GM12864 (cell line): ENCODE data around the gene BPIFA1.

Source experiments
- DNase-seq: peaks from one replicate; pipeline ENCODE4 v3.0.0-alpha.2; 2011; ENCODE audit warnings: low read depth
- H3K4me3 ChIP-seq: 2 replicates; pipeline ENCODE4 v1.5.1; 2011; ENCODE audit warnings: mild to moderate bottlenecking, low read depth, low read length, control low read depth
- TF ChIP-seq, protein P1 (sequence below): IDR thresholded peaks from 2 replicates; pipeline ENCODE4 v1.5.1; 2011; ENCODE audit warnings: low read depth, mild to moderate bottlenecking, moderate library complexity, low read length, control low read depth, inconsistent platforms; ENCODE audit errors: missing control alignments

The BPIFA1 gene

GRCh38 chr20:33229843-33230242 lies 6.0 kb upstream of the BPIFA1 start:
- H3K4me3 ChIP-seq = no peak overlapping the region
- TF ChIP-seq, protein P1, sequence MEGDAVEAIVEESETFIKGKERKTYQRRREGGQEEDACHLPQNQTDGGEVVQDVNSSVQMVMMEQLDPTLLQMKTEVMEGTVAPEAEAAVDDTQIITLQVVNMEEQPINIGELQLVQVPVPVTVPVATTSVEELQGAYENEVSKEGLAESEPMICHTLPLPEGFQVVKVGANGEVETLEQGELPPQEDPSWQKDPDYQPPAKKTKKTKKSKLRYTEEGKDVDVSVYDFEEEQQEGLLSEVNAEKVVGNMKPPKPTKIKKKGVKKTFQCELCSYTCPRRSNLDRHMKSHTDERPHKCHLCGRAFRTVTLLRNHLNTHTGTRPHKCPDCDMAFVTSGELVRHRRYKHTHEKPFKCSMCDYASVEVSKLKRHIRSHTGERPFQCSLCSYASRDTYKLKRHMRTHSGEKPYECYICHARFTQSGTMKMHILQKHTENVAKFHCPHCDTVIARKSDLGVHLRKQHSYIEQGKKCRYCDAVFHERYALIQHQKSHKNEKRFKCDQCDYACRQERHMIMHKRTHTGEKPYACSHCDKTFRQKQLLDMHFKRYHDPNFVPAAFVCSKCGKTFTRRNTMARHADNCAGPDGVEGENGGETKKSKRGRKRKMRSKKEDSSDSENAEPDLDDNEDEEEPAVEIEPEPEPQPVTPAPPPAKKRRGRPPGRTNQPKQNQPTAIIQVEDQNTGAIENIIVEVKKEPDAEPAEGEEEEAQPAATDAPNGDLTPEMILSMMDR = no peak
- DNase-seq = no peak

- no peak for DNase-seq
- TF ChIP-seq, protein P1 = no peak
- no peak overlapping the region for H3K4me3 ChIP-seq
Measured at GRCh38 chr20:33231237-33231636, 4.6 kb upstream of the BPIFA1 start.

GRCh38 chr20:33232486-33233072 lies 3.2 kb upstream of the BPIFA1 start:
- DNase-seq = no peak
- TF ChIP-seq, protein P1 = no peak

GRCh38 chr20:33233129-33233774 lies 2.5 kb upstream of the BPIFA1 start:
- TF ChIP-seq, protein P1 = no peak
- no peak for DNase-seq
- no peak overlapping the region for H3K4me3 ChIP-seq

More at GRCh38 chr20:33232486-33233072, 3.2 kb upstream of the BPIFA1 start:
- no peak overlapping the region for H3K4me3 ChIP-seq

GRCh38 chr20:33234050-33234449 lies 1.7 kb upstream of the BPIFA1 start:
- no peak overlapping the region for H3K4me3 ChIP-seq
- no peak for DNase-seq
- TF ChIP-seq, protein P1 = no peak

GRCh38 chr20:33236351-33236750 lies 555 bp downstream of the BPIFA1 start:
- no peak for DNase-seq
- no peak overlapping the region for H3K4me3 ChIP-seq
- TF ChIP-seq, protein P1 = no peak

DNA sequence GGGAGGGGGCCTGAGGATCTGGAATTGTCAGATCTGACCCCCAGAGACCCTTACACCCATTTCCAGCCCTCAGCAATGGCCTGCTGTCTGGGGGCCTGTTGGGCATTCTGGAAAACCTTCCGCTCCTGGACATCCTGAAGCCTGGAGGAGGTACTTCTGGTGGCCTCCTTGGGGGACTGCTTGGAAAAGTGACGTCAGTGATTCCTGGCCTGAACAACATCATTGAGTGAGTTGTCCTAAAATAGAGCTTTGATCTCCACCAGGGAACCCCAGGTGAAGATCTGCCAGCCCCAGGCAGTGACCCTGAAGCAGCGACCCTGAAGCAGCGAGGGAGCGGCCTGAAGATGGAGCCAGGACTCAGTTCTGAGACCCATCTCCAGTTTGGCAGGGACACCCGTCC lies 2.2 kb downstream of the BPIFA1 start:
- TF ChIP-seq, protein P1 = no peak
- H3K4me3 ChIP-seq = no peak overlapping the region
- DNase-seq = no peak
